A549 (cell line): ENCODE results near the gene MAPK12.

ENCODE experiments used
- CBX2 ChIP-seq: fragments of 200-600 bp; sonication (generic); IDR thresholded peaks from 2 replicates; pipeline ENCODE4 v1.6.1; 2016; ENCODE audit warnings: low read depth, mild to moderate bottlenecking, borderline replicate concordance
- RAD21 ChIP-seq, 2 experiments: fragments of >200 bp in 1 of 2; sonication (Bioruptor Twin) in 1 of 2; formaldehyde crosslinking in 1 of 2; IDR thresholded peaks in 1 of 2; conservative IDR thresholded peaks in 1 of 2; 2 replicates in 1 of 2; 3 replicates in 1 of 2; pipeline ENCODE4 v1.6.1; 2012 to 2018; ENCODE audit warnings: inconsistent platforms in 1 of 2
- SMC3 ChIP-seq: fragments of >200 bp; sonication (Bioruptor Twin); formaldehyde crosslinking; IDR thresholded peaks from 3 replicates; pipeline ENCODE4 v1.6.1; 2018; ENCODE audit warnings: inconsistent platforms
- TF ChIP-seq, protein P1 (sequence below): fragments of >200 bp; sonication (Bioruptor Twin); formaldehyde crosslinking; IDR thresholded peaks from 3 replicates; pipeline ENCODE4 v1.5.1; 2016

DNA sequence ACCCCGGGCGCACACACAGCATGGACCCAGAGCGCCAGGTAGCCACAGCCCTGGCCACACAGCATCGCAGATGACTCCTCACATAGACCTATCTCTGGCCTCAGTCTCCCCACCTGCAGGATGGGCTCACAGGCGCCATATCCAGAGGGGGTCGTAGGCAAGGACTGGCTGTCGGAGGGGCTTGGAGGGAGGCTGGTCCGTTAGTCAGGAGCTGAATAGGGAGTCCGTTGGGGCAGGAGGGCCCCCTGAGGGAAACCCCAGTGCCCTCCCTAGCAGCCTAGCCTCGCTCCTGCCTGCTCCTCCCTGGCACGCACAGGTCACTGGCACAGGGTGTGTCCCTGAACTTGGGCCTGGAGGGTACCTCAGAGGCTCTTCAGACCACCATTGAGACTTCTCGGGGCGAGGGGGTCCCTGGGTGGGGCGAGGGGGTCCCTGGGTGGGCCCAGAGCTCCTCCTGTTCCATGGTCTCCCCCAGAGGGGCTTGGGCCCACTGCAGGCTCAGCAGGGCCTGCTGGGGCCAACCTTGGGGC, 44.0 kb upstream of the MAPK12 start:
- TF ChIP-seq CBX2 = no peak
- no peak for TF ChIP-seq RAD21 (conservative IDR thresholded peaks at IDR 0.05 in 1 of 2, IDR thresholded peaks at IDR 0.05 in 1 of 2)
- TF ChIP-seq, protein P1, sequence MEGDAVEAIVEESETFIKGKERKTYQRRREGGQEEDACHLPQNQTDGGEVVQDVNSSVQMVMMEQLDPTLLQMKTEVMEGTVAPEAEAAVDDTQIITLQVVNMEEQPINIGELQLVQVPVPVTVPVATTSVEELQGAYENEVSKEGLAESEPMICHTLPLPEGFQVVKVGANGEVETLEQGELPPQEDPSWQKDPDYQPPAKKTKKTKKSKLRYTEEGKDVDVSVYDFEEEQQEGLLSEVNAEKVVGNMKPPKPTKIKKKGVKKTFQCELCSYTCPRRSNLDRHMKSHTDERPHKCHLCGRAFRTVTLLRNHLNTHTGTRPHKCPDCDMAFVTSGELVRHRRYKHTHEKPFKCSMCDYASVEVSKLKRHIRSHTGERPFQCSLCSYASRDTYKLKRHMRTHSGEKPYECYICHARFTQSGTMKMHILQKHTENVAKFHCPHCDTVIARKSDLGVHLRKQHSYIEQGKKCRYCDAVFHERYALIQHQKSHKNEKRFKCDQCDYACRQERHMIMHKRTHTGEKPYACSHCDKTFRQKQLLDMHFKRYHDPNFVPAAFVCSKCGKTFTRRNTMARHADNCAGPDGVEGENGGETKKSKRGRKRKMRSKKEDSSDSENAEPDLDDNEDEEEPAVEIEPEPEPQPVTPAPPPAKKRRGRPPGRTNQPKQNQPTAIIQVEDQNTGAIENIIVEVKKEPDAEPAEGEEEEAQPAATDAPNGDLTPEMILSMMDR = no peak
- no peak for TF ChIP-seq SMC3
